Renal cortical epithelial cell (primary cell): ENCODE data around the gene SLCO1C1. TPM values are rescaled to one million over a fixed set of nuclear protein-coding genes. Genes with fewer than 3 reads are reported as not detected.
"Not testable (repeated sequence)": the region's sequence is repeated elsewhere in the genome, so short reads cannot be mapped to it uniquely, and the experiment has no call there.

Experiments used
- DNase-seq: peaks from one replicate; pipeline ENCODE4 v3.0.0-alpha.2; 2011; ENCODE audit warnings: low read depth
- total RNA-seq: library from RNA; depleted of rRNA; stranded (reverse); fragments of >200 nt; gene quantifications from 2 replicates; pipeline ENCODE4 v1.2.3, GENCODE V29; 2014

SLCO1C1 gene, protein sequence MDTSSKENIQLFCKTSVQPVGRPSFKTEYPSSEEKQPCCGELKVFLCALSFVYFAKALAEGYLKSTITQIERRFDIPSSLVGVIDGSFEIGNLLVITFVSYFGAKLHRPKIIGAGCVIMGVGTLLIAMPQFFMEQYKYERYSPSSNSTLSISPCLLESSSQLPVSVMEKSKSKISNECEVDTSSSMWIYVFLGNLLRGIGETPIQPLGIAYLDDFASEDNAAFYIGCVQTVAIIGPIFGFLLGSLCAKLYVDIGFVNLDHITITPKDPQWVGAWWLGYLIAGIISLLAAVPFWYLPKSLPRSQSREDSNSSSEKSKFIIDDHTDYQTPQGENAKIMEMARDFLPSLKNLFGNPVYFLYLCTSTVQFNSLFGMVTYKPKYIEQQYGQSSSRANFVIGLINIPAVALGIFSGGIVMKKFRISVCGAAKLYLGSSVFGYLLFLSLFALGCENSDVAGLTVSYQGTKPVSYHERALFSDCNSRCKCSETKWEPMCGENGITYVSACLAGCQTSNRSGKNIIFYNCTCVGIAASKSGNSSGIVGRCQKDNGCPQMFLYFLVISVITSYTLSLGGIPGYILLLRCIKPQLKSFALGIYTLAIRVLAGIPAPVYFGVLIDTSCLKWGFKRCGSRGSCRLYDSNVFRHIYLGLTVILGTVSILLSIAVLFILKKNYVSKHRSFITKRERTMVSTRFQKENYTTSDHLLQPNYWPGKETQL
- not detected in 2 replicates for total RNA-seq

DNA sequence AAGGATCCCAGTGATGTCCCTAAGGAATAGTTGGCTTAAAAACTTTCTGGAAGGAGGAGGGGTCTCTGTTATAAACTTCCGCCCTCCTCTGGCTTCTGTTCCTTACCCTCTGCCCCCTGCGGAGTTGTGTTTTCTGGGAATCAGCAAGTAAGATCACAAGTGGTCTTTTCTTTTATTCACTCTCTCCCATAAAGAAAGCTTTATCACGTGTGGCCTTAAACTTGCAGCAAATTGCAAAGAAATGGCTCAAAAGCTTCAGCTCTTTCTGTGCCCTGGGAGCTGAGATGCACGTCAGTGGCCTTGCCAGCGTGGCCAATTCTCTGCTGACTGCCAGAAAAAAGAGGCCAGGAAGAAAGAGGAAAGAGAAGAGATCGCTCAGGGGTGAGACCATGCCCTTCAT lies at the start of gene SLCO1C1:
Gene SLCO1C1, plus strand, starts transcription at position 101 of the 400 bp plus-strand sequence. CDS start 4,245 bp downstream, outside the sequence.
- no peak for DNase-seq

DNA sequence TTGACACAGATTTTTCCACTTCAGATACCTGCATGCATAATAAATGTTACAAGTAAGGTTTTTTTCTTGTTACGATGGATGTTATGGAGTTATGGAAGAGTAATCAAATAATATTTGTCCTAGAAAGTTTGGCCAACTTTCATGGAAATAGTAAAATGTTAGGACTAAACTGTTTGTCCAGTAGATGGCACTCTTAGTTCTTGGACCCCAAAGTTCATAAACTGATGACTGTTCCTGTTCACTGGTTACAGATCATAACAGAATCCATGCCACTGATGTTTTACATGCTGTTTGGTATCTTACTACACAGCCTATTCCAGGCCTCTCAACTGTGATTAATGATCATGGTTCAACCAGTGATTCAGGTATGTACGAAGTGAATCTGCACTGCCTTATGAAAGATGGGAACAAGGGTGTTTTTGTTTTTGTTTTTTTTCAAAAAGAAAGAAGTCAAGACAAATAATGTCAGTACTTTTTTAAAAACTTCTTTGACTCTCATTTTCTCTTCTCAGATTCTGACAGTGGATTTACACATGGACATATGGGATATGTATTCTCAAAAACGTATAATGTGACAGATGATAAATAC lies 48.8 kb upstream of the SLCO1C1 start:
- peak; percentile 41 for DNase-seq

DNA sequence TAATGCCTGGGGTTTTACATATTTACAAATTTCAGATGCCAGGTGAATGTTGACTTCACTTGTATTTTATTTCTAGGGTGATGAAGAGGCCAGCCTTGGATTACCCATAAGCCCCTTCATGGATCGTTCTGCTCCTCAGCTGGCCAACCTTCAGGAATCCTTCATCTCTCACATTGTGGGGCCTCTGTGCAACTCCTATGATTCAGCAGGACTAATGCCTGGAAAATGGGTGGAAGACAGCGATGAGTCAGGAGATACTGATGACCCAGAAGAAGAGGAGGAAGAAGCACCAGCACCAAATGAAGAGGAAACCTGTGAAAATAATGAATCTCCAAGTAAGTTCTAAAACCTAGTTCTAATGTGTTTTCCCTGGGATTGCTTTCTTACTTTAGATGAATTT lies 41.3 kb upstream of the SLCO1C1 start:
- no peak for DNase-seq

DNA sequence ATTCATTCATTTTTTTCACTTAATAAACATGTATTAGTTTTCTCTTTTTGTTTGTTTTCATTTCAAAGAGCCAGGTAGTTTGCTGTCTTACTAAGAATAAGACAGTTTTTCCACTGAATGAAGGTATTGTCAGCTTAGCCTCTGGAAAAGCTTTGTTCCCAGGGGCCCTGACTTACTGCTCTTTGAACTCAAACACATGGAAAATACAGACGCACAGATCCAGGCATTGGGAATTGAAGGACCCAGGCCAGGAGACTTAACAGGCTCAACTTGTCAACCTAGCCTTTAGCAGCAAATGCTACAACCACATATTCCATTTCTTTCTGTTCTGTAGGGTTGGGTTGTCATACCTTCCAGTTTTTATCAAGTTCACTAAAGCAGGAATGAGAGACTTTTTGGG lies 38.5 kb upstream of the SLCO1C1 start:
- no peak for DNase-seq

DNA sequence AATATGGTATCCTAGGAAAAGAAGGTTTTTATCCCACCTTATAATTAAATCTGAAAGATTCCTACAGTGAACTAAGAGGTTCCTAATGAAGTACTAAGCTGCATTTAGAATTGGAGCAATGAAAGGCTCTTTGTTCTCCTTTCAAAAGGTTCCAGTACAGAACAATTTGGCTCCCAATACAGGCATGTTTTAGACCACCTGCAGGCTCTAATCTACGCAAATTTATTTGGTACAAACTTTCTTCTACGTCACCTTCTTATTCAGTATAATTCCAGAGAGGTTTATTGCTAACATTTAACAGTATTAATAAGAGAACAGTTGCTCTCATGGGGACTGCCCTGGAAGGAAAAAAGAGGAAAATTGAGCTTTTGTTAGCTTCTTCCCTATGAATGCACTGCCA lies 37.6 kb upstream of the SLCO1C1 start:
- DNase-seq: no peak

DNA sequence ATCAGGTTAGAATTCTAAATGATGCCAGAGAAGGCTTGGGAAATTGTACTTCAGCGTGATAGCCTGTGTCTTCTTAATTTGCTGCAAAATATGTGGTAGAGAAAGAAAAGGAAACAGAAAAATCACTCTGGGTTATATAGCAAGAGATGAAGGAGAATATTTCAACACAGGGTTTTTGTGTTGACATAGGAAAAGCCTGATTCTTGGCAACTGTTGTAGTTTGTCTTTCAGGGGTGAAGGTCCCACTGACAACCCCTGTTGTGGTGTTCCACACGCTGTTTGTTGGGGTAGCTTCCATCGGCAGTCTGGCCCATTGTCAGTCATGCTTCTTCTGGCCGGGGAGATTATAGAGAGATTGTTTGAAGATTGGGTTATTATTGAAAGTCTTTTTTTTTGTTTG lies 13.8 kb upstream of the SLCO1C1 start:
- no peak for DNase-seq

DNA sequence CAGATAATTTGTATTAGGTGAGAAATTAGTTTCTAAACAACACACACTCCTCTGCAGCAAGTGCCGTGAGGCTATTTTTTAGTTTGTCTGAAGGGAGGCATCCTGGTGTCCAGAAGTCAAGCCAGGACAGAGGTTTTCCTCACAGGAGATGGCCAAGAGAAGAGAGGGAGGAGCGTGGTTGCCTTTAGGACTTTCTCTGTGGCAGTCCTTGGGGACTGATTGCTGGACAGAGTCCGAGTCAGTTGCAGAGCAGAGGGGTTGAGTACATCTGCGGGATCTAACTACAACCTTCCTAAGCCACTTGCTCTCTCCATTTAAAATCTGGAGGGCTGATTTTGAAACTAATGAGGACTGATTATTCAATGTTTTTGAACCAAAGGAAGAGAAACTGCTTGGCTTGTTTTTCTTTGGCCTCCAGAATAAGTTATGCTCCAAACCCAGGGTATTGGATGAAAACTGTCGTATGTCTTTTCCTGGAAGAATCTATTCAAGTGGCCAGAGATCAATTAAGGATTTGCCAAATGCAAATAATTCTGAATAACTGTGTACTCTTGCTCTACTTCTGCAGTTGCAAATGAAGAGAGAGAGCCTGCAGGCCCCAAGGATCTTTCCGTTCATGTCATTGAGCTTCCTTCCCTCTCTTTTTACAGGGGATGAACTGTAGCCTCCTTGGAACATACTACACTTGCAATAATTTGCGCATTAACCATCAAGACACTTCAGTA lies 1.2 kb downstream of the SLCO1C1 start:
- DNase-seq: no peak

DNA sequence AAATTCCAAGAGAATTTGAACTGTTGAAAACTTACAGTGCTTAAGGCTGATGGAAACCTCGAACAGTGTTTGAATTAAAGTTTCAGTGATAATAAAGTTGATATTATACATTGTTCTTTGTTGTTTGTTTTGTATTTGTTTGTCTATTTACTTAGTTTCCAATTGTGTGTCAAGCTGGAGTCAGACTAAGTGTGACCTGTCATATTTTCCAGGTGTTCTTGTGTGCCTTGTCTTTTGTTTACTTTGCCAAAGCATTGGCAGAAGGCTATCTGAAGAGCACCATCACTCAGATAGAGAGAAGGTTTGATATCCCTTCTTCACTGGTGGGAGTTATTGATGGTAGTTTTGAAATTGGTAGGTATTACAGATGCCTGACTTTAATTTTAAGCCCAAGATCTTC lies 6.0 kb downstream of the SLCO1C1 start:
- no peak for DNase-seq

DNA sequence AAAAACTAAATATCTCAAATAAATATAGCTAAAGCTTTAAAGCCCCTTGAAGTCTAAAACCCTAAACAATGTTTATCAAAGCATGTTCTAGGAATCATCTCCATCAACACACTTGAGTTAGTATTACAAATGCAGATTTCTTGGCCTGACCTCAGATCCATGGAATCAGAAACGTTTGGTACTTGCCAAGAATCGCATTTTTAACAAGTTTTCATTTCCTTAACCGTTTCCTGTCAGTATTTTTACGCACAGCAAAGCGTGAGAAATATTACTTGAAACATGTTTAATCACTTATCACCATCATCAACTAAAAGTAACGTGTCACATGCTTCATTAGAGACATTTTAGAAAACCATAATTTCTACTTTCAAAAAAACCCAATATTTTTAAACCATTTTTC lies 9.7 kb downstream of the SLCO1C1 start:
- DNase-seq: no peak

DNA sequence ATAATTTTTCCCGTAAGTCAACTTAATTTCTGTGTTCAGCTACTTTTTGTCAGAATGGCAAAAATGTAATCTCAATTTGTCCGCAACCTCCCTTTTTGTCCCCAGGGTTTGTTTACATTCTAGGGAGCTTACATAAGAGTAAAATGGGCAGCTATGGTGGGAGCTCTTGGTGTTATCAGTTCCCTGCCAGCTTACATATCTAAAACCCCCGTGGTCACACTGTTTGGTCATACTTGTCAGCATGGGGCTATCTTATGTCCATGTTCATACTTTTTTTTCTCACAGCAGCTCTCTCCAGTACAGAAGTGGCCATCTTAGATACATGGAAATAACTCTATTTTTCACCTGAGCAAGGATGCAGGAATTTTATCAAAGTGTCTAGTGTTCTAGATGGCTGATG lies 16.7 kb downstream of the SLCO1C1 start:
- no peak for DNase-seq

DNA sequence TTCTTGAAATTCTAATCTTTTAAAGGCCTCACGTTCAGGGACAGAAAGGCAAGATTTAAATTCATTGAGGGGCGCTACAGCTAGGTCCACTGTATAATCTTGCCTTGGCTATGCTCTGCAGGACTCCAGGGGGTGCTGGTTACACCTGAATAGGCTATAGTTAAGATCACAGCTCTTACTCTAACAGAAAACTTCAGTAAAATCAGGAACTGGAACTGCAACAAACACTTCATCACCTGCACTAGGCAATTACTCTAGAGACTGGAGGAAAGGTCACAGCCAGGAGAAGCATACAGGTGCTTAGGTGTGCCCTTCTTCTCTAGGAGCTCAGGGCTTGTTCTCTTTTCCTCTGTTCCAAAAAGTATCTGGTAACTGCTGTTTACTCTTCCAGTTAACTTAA lies 20.9 kb downstream of the SLCO1C1 start:
- DNase-seq: no peak

DNA sequence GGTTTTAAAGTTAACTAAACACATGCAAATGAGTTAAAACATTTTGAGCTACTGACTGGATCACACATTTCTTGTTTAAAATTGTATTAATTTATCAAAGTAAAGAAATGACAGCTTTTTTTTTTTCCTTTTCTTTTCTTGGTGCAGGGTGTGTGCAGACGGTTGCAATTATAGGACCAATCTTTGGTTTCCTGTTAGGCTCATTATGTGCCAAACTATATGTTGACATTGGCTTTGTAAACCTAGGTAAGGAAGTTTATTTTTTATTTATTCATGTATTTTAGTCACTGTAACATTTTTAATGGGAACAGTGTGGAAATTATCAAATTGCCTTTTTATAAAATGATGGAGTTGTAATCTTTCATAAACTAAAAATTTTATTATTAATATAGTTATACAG lies 21.9 kb downstream of the SLCO1C1 start:
- no peak for DNase-seq

DNA sequence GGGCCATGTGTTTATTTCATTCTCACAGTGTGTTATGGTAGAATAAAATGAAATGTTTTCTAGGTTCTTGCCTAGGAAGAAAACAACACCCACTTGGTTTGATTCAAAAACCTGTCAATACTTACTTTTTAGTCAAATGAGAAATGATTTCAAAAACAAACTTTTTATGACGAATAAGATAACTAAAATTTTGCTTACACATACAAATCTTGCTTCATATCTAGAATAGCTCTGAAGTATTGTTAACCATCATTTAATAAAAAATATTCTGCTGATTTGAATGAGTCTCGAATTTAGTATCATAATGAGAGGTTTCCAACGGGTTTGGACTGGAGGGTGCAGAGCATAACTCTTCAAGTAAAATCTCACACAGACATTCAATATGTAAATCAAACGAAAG lies 23.2 kb downstream of the SLCO1C1 start:
- no peak for DNase-seq

DNA sequence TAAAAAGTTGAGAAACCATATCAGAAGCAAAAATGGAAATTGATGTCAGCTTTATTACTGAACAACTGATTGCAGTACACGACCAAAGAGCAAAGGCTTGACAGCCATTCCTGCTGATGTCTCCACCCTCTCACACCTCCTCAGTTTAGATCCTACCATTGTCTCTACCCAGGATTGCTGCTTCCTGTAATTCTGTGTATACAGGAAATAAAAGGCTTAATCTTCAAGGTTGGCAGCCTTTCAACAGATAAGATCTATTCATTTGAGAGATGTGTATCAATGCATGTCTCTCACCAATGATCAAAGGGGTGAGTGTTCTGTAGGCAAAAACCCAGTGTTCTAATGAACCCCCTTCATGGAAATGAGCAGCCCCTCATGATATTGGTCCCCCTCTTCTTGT lies 27.0 kb downstream of the SLCO1C1 start:
- no peak for DNase-seq

DNA sequence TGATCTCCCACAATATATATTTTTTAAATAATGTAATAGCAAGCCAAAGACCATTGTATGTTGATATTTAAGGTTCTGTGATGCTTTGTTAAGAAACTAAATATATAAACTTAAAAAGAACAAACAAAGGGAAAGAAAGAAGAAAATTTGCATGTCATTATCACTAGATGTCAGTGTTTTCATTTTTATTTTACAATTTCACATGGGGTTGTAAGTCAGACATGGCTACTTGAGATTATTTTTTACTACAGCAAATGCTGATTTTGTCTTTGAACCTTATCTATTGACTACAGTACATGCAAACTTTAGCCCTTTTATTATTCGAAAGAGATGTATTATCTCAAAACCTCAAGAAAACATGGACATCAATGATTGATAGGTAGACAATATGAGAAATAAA lies 36.1 kb downstream of the SLCO1C1 start:
- DNase-seq: no peak

DNA sequence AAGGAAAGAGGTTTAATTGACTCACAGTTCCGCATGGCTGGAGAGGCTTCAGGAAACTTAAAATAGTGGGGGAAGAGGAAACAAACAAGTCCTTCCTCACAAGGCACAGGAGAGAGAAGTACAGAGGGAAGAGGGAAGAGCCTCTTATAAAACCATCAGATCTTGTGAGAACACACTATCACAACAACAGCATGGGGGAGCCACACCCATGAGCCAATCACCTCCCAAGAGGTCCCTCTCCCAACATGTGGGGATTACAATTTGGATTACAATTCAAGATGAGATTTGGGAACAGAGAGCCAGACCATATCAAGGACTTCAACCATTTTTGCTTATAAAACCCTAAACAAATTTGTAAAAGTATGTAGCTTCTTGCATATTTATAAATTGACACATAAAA lies 45.8 kb downstream of the SLCO1C1 start:
- DNase-seq: no peak

DNA sequence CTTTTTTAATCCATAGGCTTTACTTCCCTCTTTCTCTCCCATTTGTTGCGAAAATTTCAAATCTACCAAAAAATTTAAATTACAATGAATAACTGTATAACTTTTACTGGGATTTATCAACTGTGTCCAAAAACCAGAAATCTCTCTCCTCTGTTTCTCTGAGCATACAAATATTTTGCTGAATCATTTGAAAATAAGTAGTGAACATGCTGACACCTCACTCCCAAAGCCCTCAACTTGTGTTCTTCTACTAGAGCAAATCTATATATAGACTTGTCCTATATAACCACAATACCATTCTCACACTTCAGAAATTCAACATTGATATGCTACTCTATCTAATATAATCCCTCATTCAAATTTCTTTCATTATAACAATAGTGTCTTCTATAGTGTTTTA lies 53.1 kb downstream of the SLCO1C1 start:
- DNase-seq: no peak

DNA sequence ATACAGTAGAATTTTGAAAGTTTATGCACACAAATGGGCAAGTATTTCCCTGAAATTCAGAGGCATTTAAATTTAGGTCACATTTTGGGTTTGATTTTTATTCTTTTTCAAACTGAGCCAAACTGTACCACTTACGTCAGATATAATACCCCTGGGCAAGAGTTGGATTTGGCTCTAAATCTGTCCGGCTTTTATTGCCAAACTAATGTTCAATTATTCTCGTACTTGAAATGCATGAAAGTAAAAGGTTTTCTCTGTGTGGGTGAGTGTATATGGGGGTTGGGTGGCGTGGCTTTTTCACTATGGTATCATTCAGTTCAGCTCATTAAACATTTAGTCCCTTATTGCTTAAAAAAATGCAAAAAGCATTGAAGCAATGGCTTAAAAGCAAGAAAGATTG lies 55.9 kb downstream of the SLCO1C1 start:
- no peak for DNase-seq

DNA sequence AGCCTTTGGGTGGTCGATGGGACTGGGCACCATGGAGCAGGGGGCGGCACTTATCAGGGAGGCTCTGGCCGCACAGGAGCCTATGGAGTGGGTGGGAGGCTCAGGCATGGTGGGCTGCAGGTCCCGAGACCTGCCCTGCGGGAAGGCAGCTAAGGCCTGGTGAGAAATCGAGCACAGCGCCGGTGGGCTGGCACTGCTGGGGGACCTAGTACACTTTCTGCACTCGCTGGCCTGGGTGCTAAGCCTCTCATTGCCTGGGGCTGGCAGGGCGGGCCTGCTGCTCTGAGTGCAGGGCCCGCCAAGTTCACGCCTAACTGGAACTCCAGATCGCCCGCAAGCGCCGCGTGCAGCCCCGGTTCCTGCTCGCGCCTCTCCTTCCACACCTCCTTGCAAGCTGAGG lies 82.3 kb downstream of the SLCO1C1 start:
- DNase-seq: no peak

DNA sequence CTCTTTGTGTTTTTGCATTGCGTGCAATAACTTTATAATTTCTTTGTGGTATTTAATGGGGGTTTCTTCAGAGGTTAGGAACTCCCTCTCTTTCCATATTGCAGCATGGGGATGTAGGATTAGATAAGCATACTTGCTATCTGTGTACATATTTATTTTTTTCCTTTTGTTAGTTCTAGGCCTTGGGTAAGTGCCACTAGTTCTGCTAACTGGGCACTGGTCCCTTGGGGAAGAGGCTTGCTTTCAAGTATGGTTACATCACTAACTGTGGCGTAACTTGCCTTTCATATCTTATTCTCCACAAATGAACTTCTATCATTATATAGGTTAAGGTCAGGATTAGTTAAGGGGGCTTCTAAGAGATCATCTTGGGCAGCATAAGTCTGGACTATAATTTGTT lies 83.8 kb downstream of the SLCO1C1 start:
- no peak for DNase-seq

DNA sequence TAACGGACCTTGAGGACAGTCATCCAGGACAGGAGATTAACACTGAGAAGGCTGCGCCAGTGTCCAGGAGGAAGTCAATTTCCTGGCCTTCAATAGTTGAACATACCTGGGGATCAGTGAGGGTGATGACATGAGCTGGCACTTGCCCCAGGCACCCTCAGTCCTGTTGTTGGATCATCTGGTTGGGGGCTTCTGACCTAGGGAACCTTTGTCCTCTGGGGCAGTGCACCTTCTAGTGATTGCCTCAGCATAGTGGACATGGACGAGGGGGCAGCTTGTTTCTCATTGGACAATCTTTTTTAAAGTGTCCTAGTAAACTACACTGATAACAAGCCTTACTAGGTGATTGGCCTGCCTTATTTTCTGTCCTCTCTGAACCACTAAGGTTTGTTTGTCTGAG lies 84.8 kb downstream of the SLCO1C1 start:
- not testable (repeated sequence) for DNase-seq

DNA sequence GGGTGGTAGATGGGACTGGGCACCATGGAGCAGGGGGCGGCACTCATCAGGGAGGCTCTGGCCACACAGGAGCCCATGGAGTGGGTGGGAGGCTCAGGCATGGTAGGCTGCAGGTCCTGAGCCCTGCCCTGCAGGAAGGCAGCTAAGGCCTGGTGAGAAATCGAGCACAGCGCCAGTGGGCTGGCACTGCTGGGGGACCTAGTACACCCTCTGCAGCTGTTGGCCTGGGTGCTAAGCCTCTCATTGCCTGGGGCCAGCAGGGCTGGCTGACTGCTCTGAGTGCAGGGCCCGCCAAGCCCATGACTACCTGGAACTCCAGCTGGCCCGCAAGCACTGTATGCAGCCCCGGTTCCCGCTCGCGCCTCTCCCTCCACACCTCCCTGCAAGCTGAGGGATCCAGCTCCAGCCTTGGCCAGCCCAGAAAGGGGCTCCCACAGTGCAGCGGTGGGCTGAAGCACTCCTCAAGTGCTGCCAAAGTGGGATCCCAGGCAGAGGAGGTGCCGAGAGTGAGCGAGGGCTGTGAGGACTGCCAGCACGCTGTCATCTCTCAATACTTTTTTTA lies 88.7 kb downstream of the SLCO1C1 start:
- DNase-seq: not testable (repeated sequence)
